Measurements from ENCODE around the gene CEACAM4.

GRCh38 chr19:41577833-41578232 is 49.0 kb downstream of the CEACAM4 start:
- TF ChIP-seq TCF12 (IDR thresholded peaks at IDR 0.05; ENCODE audit: low read depth) (no peak), RAD21 (IDR thresholded peaks at IDR 0.05; ENCODE audit: low read depth) (no peak), ZBTB7A (IDR thresholded peaks at IDR 0.05; ENCODE audit: low read depth) (no peak), TEAD4 (IDR thresholded peaks at IDR 0.05) (no peak)
- TF ChIP-seq, protein P1, sequence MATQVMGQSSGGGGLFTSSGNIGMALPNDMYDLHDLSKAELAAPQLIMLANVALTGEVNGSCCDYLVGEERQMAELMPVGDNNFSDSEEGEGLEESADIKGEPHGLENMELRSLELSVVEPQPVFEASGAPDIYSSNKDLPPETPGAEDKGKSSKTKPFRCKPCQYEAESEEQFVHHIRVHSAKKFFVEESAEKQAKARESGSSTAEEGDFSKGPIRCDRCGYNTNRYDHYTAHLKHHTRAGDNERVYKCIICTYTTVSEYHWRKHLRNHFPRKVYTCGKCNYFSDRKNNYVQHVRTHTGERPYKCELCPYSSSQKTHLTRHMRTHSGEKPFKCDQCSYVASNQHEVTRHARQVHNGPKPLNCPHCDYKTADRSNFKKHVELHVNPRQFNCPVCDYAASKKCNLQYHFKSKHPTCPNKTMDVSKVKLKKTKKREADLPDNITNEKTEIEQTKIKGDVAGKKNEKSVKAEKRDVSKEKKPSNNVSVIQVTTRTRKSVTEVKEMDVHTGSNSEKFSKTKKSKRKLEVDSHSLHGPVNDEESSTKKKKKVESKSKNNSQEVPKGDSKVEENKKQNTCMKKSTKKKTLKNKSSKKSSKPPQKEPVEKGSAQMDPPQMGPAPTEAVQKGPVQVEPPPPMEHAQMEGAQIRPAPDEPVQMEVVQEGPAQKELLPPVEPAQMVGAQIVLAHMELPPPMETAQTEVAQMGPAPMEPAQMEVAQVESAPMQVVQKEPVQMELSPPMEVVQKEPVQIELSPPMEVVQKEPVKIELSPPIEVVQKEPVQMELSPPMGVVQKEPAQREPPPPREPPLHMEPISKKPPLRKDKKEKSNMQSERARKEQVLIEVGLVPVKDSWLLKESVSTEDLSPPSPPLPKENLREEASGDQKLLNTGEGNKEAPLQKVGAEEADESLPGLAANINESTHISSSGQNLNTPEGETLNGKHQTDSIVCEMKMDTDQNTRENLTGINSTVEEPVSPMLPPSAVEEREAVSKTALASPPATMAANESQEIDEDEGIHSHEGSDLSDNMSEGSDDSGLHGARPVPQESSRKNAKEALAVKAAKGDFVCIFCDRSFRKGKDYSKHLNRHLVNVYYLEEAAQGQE (IDR thresholded peaks at IDR 0.05; ENCODE audit: low read depth), result no peak

All from Ishikawa (cell line).